CD4-positive, alpha-beta T cell (primary cell): Measurements from ENCODE around the gene MEF2A. TPM values are rescaled to one million over a fixed set of nuclear protein-coding genes. Genes with fewer than 3 reads are reported as not detected.

Experiments used
- ATAC-seq: fragments of 200-7000 bp; cut with Tn5 transposase; one replicate; pipeline ENCODE4 v1.10.0; 2022; ENCODE audit warnings: mild to moderate bottlenecking; ENCODE audit not compliant: poor library complexity
- CTCF ChIA-PET: fragments of 350-600 bp; sonication (Branson Sonifier 250); formaldehyde crosslinking; loops from one replicate; lab custom pipeline; 2021; ENCODE audit warnings: antibody characterized with exemption, inconsistent platforms; lab: Charles Lee
- POLR2A ChIA-PET: fragments of 350-600 bp; sonication (Branson Sonifier 250); formaldehyde crosslinking; loops from one replicate; lab custom pipeline; 2021; ENCODE audit warnings: antibody characterized with exemption, inconsistent platforms; lab: Charles Lee
- DNase-seq, 14 experiments: peaks; one replicate each; pipeline ENCODE4 v3.0.0-alpha.2; 2013 to 2020; ENCODE audit warnings: mixed read lengths in 2 of 14
- H3K27ac ChIP-seq, 2 donors: one replicate each; pipeline versions ENCODE4 v1.5.1 to v1.7.0; 2013; ENCODE audit warnings: low read length in 2 of 2, low read depth in 1 of 2, mild to moderate bottlenecking in 1 of 2
- H3K27me3 ChIP-seq, 2 experiments: 1 replicate in 1 of 2; 2 replicates in 1 of 2; pipeline versions ENCODE4 v1.6.1 to v1.7.0; 2013; ENCODE audit warnings: low read length in 2 of 2, control low read depth in 1 of 2, mild to moderate bottlenecking in 1 of 2, moderate library complexity in 1 of 2; ENCODE audit not compliant: insufficient read depth in 2 of 2, control insufficient read depth in 1 of 2
- H3K36me3 ChIP-seq: one replicate; pipeline ENCODE4 v1.6.1; 2013; ENCODE audit warnings: low read length, control low read depth; ENCODE audit not compliant: insufficient read depth
- H3K4me1 ChIP-seq: one replicate; pipeline ENCODE4 v1.6.1; 2013; ENCODE audit warnings: low read length, control low read depth; ENCODE audit not compliant: insufficient read depth
- H3K4me3 ChIP-seq: one replicate; pipeline ENCODE4 v1.5.1; 2013; ENCODE audit warnings: mild to moderate bottlenecking, low read length, moderate library complexity
- H3K9me3 ChIP-seq, 2 experiments: 1 replicate in 1 of 2; 2 replicates in 1 of 2; pipeline versions ENCODE4 v1.6.1 to v1.7.0; 2013; ENCODE audit warnings: low read length in 2 of 2, mild to moderate bottlenecking in 2 of 2, control low read depth in 1 of 2, moderate library complexity in 1 of 2; ENCODE audit not compliant: control insufficient read depth in 1 of 2, insufficient read depth in 1 of 2
- H3K27ac Mint-ChIP-seq: one replicate; pipeline ENCODE4 v1.8.0; 2020; ENCODE audit warnings: mixed read lengths
- H3K27me3 Mint-ChIP-seq: one replicate; pipeline ENCODE4 v1.8.0; 2021; ENCODE audit warnings: mixed read lengths
- H3K36me3 Mint-ChIP-seq: one replicate; pipeline ENCODE4 v1.8.0; 2021; ENCODE audit warnings: low read depth, mixed read lengths
- H3K4me1 Mint-ChIP-seq: one replicate; pipeline ENCODE4 v1.8.0; 2021; ENCODE audit warnings: low read depth, mixed read lengths
- H3K4me3 Mint-ChIP-seq: one replicate; pipeline ENCODE4 v1.8.0; 2020; ENCODE audit warnings: mild to moderate bottlenecking, mixed read lengths
- H3K9me3 Mint-ChIP-seq: one replicate; pipeline ENCODE4 v1.8.0; 2020; ENCODE audit warnings: mixed read lengths
- CTCF ChIP-seq: fragments of 200-600 bp; IDR thresholded peaks from one replicate; pipeline ENCODE4 v1.8.0; 2022; ENCODE audit warnings: antibody characterized with exemption, mild to moderate bottlenecking
- intact Hi-C, 2 experiments: fragments of 100-400 bp; cut with DNase I in 1 of 2; cut with micrococcal nuclease in 1 of 2; formaldehyde crosslinking; loops; one replicate each; pipeline versions ENCODE4 v1.15.1 to v1.9.0; 2023 to 2025; cut with DNase I, micrococcal nuclease
- total RNA-seq, 174 experiments: library from RNA in 2 of 174; stranded (reverse) in 2 of 174; gene quantifications; one replicate each; pipeline ENCODE4 v1.2.3 and lab custom pipeline; 2021 to 2026

The MEF2A gene
- total RNA-seq, 2 experiments from 2014 or later: 23.2 to 24.9 TPM

DNA sequence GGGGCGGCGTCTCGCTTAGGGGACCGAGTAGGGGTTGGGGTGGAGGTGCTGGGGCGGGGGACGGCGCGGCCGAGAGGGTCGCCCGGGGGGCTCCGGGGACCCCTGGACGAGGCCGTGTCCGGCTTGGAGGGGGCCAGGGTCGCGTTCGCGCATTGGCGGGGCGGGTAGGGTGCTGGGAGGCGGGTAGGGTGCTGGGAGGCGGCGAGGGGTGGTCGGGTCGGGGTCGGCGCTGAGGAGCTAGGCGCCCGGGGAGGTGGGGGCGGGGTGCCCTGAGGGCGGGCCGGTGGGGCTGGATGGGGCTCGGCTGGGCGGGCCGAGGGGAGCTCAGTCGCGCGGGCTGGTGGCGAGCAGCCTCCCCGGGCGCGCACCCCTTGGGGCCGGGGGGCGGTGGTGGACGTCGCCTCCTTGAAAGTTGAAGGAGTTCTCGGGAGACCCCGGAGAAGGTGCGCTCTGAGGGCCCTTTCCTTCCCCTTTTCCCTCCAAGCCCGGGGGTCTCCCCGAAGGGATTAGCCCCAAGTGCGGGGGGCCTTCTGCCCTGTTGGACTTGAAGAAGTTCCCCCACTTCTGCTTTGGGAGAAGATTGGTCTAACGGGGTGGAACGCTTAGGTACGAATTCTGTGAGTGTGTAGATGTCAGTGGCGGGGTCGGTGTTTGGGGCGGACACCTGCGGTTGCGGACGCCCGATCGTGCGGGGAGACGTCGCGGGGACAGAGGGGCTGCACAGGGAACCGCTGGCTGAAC lies 543 bp downstream of the MEF2A start:
- CTCF ChIA-PET: interaction anchor here (1.0 to 2.0 kb wide), 3 partner anchors 29 to 138 kb away, joined by 3 to 7 read pairs (median 5); no protein-coding TSS in a partner anchor
- peak overlapping the region; percentile 97 for H3K4me3 ChIP-seq
- H3K9me3 ChIP-seq: no peaks in the 10 kb centered on the region
- no peaks in the 10 kb centered on the region for H3K36me3 ChIP-seq
- Mint-ChIP-seq H3K4me1 (peaks cover 65% of the 10 kb centered on the region), H3K9me3 (no peaks in the 10 kb centered on the region), H3K36me3 (peaks cover 16% of the 10 kb centered on the region), H3K27me3 (no peaks in the 10 kb centered on the region), H3K4me3 (peak overlapping the region; percentile 92), H3K27ac (peak overlapping the region; percentile 96)
- no peaks in the 10 kb centered on the region for H3K27me3 ChIP-seq
- POLR2A ChIA-PET: interaction anchor here (0.6 to 3.1 kb wide), 14 partner anchors 13 to 315 kb away, joined by 3 to 17 read pairs (median 3); partner anchors contain the start of genes LRRC28 and LYSMD4
- DNase-seq (peak in 6 of 14 experiments; percentile 2 to 59 (median 26)), ATAC-seq (peak; percentile 3)
- peaks cover 22% of the 10 kb centered on the region for H3K4me1 ChIP-seq
- no peak for TF ChIP-seq CTCF
- H3K27ac ChIP-seq: peak overlapping the region in 1 of 2 donors; percentile 86
- intact Hi-C loops: loop anchor here (5.0 to 10.0 kb wide), 5 partner anchors 69 to 1038 kb away; partner anchors contain the start of genes ASB7 (in 1 of the 2), IGF1R (in 1 of the 2) and LINS1 (in 1 of the 2)

- peaks cover 14% of the 10 kb centered on the region for H3K4me1 ChIP-seq
- H3K9me3 ChIP-seq: peaks cover 0 to 4% of the 10 kb centered on the region in 2 experiments
- ChIA-PET POLR2A (interaction anchor here (1.0 to 1.7 kb wide), 3 partner anchors 68 to 136 kb away, joined by 3 to 4 read pairs (median 3); no protein-coding TSS in a partner anchor), CTCF (interaction anchor here (1.0 kb wide), 1 partner anchor 136 kb away, joined by 3 read pairs; no protein-coding TSS in a partner anchor)
- Mint-ChIP-seq H3K4me1 (peaks cover 64% of the 10 kb centered on the region), H3K27me3 (no peaks in the 10 kb centered on the region), H3K27ac (no peak overlapping the region), H3K9me3 (no peaks in the 10 kb centered on the region), H3K36me3 (peaks cover 16% of the 10 kb centered on the region), H3K4me3 (peak overlapping the region; percentile 60)
- no peak overlapping the region for H3K27ac ChIP-seq
- no peak for TF ChIP-seq CTCF
- intact Hi-C loops: loop anchor here (5.0 to 10.0 kb wide), 5 partner anchors 71 to 1036 kb away; partner anchors contain the start of genes ASB7 (in 1 of the 2), IGF1R (in 1 of the 2) and LINS1 (in 1 of the 2)
- ATAC-seq (no peak), DNase-seq (no peak)
- H3K4me3 ChIP-seq: no peak overlapping the region
- H3K27me3 ChIP-seq: no peaks in the 10 kb centered on the region
- peaks cover 2% of the 10 kb centered on the region for H3K36me3 ChIP-seq
These were observed 3.0 kb downstream of the MEF2A start for GRCh38 chr15:99568625-99569352.

- Histone ChIP-seq H3K4me1 (peaks cover 5% of the 10 kb centered on the region), H3K36me3 (peaks cover 2% of the 10 kb centered on the region), H3K4me3 (no peak overlapping the region), H3K27me3 (no peaks in the 10 kb centered on the region), H3K9me3 (peaks cover 0 to 4% of the 10 kb centered on the region in 2 experiments), H3K27ac (no peak overlapping the region)
- Mint-ChIP-seq H3K4me3 (no peak overlapping the region), H3K27ac (no peak overlapping the region), H3K27me3 (no peaks in the 10 kb centered on the region), H3K4me1 (peaks cover 76% of the 10 kb centered on the region), H3K9me3 (no peaks in the 10 kb centered on the region), H3K36me3 (peaks cover 6% of the 10 kb centered on the region)
- CTCF ChIA-PET: no interaction called here
- intact Hi-C loops: no loop called here
- POLR2A ChIA-PET: no interaction called here
- ATAC-seq: no peak
- no peak for TF ChIP-seq CTCF
- DNase-seq: no peak
These were observed 5.5 kb downstream of the MEF2A start for GRCh38 chr15:99571299-99571698.
